ENCODE measurements around the gene ELOVL3.
"Not testable (repeated sequence)": the region's sequence is repeated elsewhere in the genome, so short reads cannot be mapped to it uniquely, and the experiment has no call there.

GRCh38 chr10:102252508-102252907 is 26.4 kb downstream of the ELOVL3 start:
- TF ChIP-seq POLR2A, CTCF (IDR thresholded peaks at IDR 0.05): not testable (repeated sequence)

All from stomach (tissue), 4 donors.